Measurements from ENCODE around the gene TRAPPC2L.

The TRAPPC2L gene

GRCh38 chr16:88882358-88883030 lies 25.6 kb downstream of the TRAPPC2L start:
- Histone ChIP-seq H3K4me3 (no peak overlapping the region), H3K27ac (no peak overlapping the region)
- no peak for TF ChIP-seq CTCF (IDR thresholded peaks at IDR 0.05)
- no peak for DNase-seq (ENCODE audit: low spot score)

- Histone ChIP-seq H3K27ac (no peak overlapping the region), H3K4me3 (no peak overlapping the region)
- DNase-seq (ENCODE audit: low spot score), result no peak
- no peak for TF ChIP-seq CTCF (IDR thresholded peaks at IDR 0.05)
Measured at GRCh38 chr16:88883117-88883895, 26.4 kb downstream of the TRAPPC2L start.

- no peak for DNase-seq (ENCODE audit: low spot score)
- TF ChIP-seq CTCF (IDR thresholded peaks at IDR 0.05), result no peak
- H3K27ac ChIP-seq, result no peak overlapping the region
Measured at GRCh38 chr16:88883946-88884345, 27.0 kb downstream of the TRAPPC2L start.

GRCh38 chr16:88884569-88885271 lies 27.8 kb downstream of the TRAPPC2L start:
- H3K27ac ChIP-seq, result no peak overlapping the region
- no peak overlapping the region for H3K4me3 ChIP-seq
- no peak for DNase-seq (ENCODE audit: low spot score)
- TF ChIP-seq CTCF (IDR thresholded peaks at IDR 0.05), result no peak

More at GRCh38 chr16:88883946-88884345, 27.0 kb downstream of the TRAPPC2L start:
- no peak overlapping the region for H3K4me3 ChIP-seq

GRCh38 chr16:88885693-88886280 lies 28.9 kb downstream of the TRAPPC2L start:
- no peak for DNase-seq (ENCODE audit: low spot score)
- no peak for TF ChIP-seq CTCF (IDR thresholded peaks at IDR 0.05)
- Histone ChIP-seq H3K4me3 (no peak overlapping the region), H3K27ac (peak overlapping the region in 1 of 2 donors; percentile 3)

- H3K27ac ChIP-seq, result peak overlapping the region in 1 of 2 donors; percentile 3
- no peak for DNase-seq (ENCODE audit: low spot score)
- no peak for TF ChIP-seq CTCF (IDR thresholded peaks at IDR 0.05)
- no peak overlapping the region for H3K4me3 ChIP-seq
Measured at GRCh38 chr16:88886420-88886844, 29.5 kb downstream of the TRAPPC2L start.

All from coronary artery (tissue), 2 donors.